Measurements from ENCODE around the gene CDH4. TPM values are rescaled to one million over a fixed set of nuclear protein-coding genes. Genes with fewer than 3 reads are reported as not detected.

The CDH4 gene
- total RNA-seq, 3 donors from 2014 or later (not counting 1 experiment from before 2014, with no cell fraction given) = 0.18 TPM; not detected in 2

DNA sequence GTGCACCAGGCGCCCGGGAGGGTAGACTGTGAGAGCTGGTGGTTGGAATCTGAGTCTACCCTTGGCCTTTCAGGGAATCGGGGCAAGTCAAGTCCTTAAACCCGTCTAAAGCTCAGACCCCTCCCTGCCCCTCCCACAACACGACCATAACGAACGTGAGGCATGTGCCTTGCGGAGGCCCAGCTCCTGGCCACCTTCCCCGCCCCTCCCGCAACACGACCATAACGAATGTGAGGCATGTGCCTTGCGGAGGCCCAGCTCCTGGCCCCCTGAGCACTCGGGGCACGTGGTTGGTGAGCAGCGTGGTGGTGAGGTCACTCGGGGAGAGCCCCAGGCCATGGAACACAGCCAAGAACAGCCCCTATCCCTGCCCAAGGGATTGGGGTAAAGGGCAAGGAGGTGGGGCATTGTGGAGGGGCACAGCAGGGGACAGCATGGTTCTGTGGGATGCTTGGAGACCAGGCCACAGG is 681.5 kb downstream of the CDH4 start:
- H3K4me3 Mint-ChIP-seq = no peak overlapping the region
- H3K4me1 ChIP-seq (ENCODE audit: control insufficient read depth, insufficient read depth, low read length) = no peaks in the 10 kb centered on the region
- H3K4me3 ChIP-seq (ENCODE audit: low read length) = no peak overlapping the region
- H3K36me3 Mint-ChIP-seq = no peaks in the 10 kb centered on the region
- TF ChIP-seq CTCF (IDR thresholded peaks at IDR 0.05) = no peak
- H3K27ac ChIP-seq (ENCODE audit: low read length) = no peak overlapping the region
- no peak for ATAC-seq
- no peaks in the 10 kb centered on the region for H3K9me3 ChIP-seq (ENCODE audit: control insufficient read depth, insufficient read depth, low read length)
- no peaks in the 10 kb centered on the region for H3K27me3 ChIP-seq (ENCODE audit: control insufficient read depth, insufficient read depth, low read length)
- peaks cover 0 to 3% of the 10 kb centered on the region in 2 donors for H3K27me3 Mint-ChIP-seq (ENCODE audit: low read depth in 2 of 2)
- no peaks in the 10 kb centered on the region for H3K9me3 Mint-ChIP-seq
- WGBS (ENCODE audit: insufficient coverage) = 88% methylated on average over 17 of the region's 17 CpGs
- DNase-seq = no peak
- peaks cover 5 to 8% of the 10 kb centered on the region in 2 donors for H3K4me1 Mint-ChIP-seq
- intact Hi-C loops (cut with micrococcal nuclease) = no loop called here
- H3K27ac Mint-ChIP-seq = no peak overlapping the region
- H3K36me3 ChIP-seq (ENCODE audit: control insufficient read depth, insufficient read depth, low read length) = no peaks in the 10 kb centered on the region

DNA sequence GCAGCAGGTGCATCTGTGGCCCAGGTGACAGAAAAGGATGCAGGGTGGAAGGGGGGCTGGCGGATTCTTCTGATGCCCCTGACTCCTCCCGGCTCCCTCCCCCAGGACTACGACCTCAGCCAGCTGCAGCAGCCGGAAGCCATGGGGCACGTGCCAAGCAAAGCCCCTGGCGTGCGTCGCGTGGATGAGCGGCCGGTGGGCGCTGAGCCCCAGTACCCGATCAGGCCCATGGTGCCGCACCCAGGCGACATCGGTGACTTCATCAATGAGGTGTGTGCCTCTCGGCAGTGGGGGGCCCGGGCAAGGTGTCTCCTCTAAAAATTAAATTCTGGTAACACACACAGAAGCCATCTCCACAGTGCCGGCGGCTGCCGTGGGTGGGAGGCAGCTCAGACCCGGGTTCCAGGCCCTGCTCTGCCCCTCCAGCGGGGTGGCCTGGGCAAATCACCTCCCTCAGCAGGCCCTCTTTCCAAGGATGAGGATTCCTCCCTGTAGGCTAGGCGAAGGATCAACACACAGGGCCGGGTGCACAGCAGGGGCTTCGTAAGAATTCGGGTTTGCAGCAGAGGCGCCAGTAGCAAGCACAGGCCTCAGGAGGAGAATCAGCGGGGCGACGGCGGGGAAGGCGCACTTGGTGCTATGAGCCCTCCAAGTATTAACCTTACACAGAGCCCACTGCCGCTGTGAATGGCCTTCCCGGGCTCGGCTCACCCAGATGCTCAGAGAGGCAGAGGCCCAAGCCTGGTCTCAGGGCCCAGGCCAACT is 682.1 kb downstream of the CDH4 start:
- intact Hi-C loops (cut with micrococcal nuclease) = no loop called here
- Histone ChIP-seq H3K36me3 (ENCODE audit: control insufficient read depth, insufficient read depth, low read length) (no peaks in the 10 kb centered on the region), H3K27ac (ENCODE audit: low read length) (no peak overlapping the region), H3K4me1 (ENCODE audit: control insufficient read depth, insufficient read depth, low read length) (no peaks in the 10 kb centered on the region), H3K27me3 (ENCODE audit: control insufficient read depth, insufficient read depth, low read length) (no peaks in the 10 kb centered on the region), H3K9me3 (ENCODE audit: control insufficient read depth, insufficient read depth, low read length) (no peaks in the 10 kb centered on the region), H3K4me3 (ENCODE audit: low read length) (no peak overlapping the region)
- no peak for TF ChIP-seq CTCF (IDR thresholded peaks at IDR 0.05)
- Mint-ChIP-seq H3K4me3 (no peak overlapping the region), H3K27me3 (ENCODE audit: low read depth in 2 of 2) (peaks cover 0 to 3% of the 10 kb centered on the region in 2 donors), H3K9me3 (no peaks in the 10 kb centered on the region), H3K36me3 (no peaks in the 10 kb centered on the region), H3K4me1 (peaks cover 5 to 8% of the 10 kb centered on the region in 2 donors), H3K27ac (no peak overlapping the region)
- DNase-seq = no peak
- no peak for ATAC-seq
- WGBS (ENCODE audit: insufficient coverage) = 91% methylated on average over 36 of the region's 36 CpGs

- Histone ChIP-seq H3K4me1 (ENCODE audit: control insufficient read depth, insufficient read depth, low read length) (no peaks in the 10 kb centered on the region), H3K27me3 (ENCODE audit: control insufficient read depth, insufficient read depth, low read length) (no peaks in the 10 kb centered on the region), H3K27ac (ENCODE audit: low read length) (no peak overlapping the region), H3K4me3 (ENCODE audit: low read length) (no peak overlapping the region), H3K9me3 (ENCODE audit: control insufficient read depth, insufficient read depth, low read length) (no peaks in the 10 kb centered on the region), H3K36me3 (ENCODE audit: control insufficient read depth, insufficient read depth, low read length) (no peaks in the 10 kb centered on the region)
- no peak overlapping the region for H3K4me3 Mint-ChIP-seq
- ATAC-seq (no peak), DNase-seq (no peak)
- WGBS (ENCODE audit: insufficient coverage) = 68% methylated on average over 24 of the region's 24 CpGs
- intact Hi-C loops (cut with micrococcal nuclease) = no loop called here
- peaks cover 5 to 8% of the 10 kb centered on the region in 2 donors for H3K4me1 Mint-ChIP-seq
- H3K27ac Mint-ChIP-seq = no peak overlapping the region
- peaks cover 0 to 3% of the 10 kb centered on the region in 2 donors for H3K27me3 Mint-ChIP-seq (ENCODE audit: low read depth in 2 of 2)
- H3K36me3 Mint-ChIP-seq = no peaks in the 10 kb centered on the region
- no peaks in the 10 kb centered on the region for H3K9me3 Mint-ChIP-seq
- no peak for TF ChIP-seq CTCF (IDR thresholded peaks at IDR 0.05)
Observed at GRCh38 chr20:61934716-61935530, 682.9 kb downstream of the CDH4 start.
